GM12873 (cell line): ENCODE measurements around the gene TFCP2L1.

ENCODE experiments used
- TF ChIP-seq, protein P1 (sequence below): IDR thresholded peaks from 2 replicates; pipeline ENCODE4 v1.5.1; 2012; ENCODE audit warnings: low read depth, mild to moderate bottlenecking, moderate library complexity, low read length, control low read depth; ENCODE audit not compliant: insufficient read depth; ENCODE audit errors: missing control alignments

The TFCP2L1 gene

DNA sequence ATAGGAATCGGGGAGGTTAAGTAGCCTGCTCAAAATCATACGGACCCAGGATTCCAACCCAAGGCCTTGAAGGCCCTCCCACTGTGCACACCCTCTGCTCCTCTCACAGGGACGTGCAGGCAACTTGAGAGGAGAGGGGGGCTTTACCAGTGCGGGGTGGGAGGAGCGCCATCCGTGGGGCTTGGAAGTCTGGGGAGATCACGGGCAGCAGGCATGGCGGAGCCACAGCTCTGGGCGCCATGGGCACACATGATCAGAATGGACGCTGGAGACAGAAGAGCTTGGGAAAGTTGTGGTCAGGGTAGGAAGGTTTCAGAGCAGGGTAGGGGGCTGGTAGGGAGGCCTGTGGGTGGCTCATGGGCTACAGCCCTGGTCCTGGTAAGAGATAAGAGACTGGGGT, 70.7 kb downstream of the TFCP2L1 start:
- TF ChIP-seq, protein P1, sequence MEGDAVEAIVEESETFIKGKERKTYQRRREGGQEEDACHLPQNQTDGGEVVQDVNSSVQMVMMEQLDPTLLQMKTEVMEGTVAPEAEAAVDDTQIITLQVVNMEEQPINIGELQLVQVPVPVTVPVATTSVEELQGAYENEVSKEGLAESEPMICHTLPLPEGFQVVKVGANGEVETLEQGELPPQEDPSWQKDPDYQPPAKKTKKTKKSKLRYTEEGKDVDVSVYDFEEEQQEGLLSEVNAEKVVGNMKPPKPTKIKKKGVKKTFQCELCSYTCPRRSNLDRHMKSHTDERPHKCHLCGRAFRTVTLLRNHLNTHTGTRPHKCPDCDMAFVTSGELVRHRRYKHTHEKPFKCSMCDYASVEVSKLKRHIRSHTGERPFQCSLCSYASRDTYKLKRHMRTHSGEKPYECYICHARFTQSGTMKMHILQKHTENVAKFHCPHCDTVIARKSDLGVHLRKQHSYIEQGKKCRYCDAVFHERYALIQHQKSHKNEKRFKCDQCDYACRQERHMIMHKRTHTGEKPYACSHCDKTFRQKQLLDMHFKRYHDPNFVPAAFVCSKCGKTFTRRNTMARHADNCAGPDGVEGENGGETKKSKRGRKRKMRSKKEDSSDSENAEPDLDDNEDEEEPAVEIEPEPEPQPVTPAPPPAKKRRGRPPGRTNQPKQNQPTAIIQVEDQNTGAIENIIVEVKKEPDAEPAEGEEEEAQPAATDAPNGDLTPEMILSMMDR = no peak

DNA sequence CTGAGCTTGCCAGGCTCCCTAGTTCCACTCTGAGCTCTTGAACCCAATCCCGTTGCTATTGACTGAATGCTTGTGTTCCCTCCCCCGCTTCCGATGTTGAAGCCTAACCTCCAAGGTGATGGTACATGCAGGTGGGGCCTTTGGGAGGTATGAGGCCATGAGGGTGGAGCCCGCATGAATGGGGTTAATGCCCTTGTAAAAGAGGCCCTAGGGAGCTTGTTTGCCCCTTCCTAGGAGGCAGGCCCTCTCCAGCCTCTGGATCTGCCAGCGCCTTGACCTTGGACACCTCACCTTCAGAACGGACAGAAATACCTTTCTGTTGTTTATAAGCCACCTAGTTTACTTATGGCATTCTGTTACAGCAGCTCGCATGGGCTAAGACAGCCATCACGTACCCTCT, 71.6 kb downstream of the TFCP2L1 start:
- TF ChIP-seq, protein P1 = no peak

DNA sequence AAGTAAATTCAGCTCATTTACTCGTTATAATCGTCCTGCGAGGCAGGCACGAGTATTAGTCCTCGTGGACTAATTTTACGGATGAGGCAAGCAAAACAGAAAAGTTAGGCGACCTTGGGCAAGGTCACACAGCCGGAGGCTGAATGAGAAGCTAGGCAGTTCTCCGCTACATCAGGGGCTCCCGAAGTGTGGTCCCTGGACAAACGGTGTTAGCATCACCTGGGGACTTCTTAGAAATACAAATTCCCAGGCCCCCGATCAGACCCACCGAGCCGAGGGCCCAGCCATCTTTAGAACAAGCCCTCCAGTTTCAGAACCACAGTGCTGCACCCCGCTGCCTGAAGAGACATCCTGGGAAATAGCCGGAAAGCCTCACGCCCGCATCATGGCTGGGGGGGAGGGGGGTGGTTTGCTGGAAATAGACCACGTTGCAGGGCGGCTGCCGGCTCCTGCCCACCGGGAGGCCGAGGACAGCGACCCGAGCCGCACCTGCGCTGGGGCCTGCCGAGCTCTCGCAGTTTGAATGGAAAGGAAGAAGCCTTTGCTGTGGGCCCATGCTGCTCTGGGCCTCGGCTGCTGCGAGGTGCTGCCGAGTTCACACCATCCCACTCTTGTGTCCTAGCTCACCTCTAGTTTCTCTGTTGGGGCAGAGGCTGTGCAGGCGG, 72.2 kb downstream of the TFCP2L1 start:
- TF ChIP-seq, protein P1 = no peak

DNA sequence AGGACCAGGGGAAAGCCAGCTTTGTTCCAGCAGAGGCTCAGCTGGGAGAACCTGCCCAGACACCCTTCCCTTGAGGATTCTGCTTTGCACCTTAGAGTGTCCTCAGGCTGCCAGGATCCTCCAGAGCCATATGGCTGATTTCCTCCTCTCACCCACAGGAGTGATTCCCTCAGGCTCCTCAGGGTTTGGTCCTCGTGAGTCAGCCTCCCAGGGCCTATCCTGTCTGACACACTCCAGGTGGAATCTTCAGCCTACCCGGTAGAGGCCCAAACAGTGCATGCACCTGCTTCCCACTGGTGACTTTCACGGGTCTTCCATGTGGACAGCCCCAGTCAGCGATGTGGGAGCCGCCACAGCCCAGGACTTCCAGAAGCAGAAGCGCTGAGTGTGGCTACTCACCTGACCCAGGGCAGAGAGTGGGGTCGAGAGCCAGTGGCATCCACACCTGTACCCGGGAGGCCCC, 73.3 kb downstream of the TFCP2L1 start:
- TF ChIP-seq, protein P1 = no peak

DNA sequence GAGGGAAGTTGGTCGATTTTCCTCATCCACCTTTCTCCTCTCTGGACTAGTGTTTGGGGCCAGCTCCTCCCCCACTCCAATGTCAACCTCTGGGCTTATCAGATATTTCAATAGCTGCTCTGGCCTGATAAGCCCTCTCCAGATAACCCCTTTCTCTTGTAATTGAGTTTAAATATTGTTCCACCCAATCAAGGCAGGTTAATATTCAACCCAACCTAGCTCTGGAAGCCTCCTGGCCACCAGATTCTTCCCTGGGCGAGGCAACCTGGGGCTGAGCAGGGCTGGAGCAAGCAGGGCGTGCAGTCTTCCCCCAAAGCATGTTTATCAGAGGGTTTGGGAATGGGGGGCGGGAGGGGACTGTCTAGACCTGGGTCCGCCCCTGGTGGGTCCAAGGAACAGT, 73.8 kb downstream of the TFCP2L1 start:
- TF ChIP-seq, protein P1 = no peak

DNA sequence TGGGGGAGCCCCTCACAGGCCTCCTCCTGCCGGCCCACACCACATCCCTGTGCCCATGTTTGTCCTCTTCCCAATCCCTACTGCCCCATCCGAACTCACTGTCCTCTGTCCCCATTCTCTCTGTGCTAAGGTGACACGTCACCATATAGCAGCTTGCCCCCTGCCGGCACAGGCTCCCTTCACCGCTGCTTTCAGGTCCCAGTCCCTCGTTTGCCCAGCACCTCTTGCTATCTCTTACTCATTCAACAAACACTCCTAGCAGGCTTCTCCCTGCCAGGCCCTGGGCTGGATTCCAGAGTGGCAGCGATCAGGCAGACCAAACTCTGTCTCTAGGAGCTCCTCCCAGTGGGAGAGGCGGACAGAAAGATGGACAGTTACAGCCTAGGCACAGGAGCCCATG, 74.3 kb downstream of the TFCP2L1 start:
- TF ChIP-seq, protein P1 = no peak

DNA sequence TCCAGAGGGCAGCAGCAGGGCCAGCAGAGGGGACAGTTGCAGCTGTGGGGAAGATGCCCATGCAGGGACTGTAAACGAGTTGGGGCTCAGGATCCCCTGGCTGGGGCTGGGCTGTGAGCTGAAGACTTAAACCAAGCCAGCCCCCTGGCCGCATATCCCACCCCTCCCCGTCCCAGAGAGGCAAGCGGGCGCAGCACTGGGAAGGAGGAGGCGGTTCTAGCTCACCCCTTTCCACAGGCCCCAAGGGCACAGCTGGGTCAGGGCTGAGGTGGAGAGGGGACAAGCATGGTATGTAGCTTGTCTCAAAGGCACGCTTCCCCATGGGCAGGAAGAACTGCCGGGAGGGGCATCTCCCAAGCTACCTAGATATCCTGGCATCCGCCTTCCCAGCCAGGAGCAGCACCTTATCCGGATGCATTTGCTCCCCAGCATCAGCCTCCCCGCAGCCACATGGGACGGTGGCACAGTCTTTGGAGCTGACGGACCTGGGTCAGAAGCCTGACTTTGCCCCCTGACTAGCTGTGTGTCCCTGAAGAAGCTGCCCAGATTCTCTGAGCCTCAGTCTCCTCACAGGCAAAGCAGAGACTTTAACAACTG, 75.9 kb downstream of the TFCP2L1 start:
- TF ChIP-seq, protein P1 = no peak
